GM12878 (cell line): Measurements from ENCODE around the gene MRPL2. TPM values are rescaled to one million over a fixed set of nuclear protein-coding genes. Genes with fewer than 3 reads are reported as not detected.

ENCODE experiments used
- ATAC-seq: fragments of 200-7000 bp; cut with Tn5 transposase; 3 replicates; pipeline ENCODE4 v1.9.1; 2020; ENCODE audit warnings: mild to moderate bottlenecking, moderate library complexity
- BruUV-seq: library from RNA; stranded (reverse); fragments of 400-500 nt; replicated peaks from 2 replicates; lab custom pipeline; 2021; lab: Mats Ljungman, UMichigan
- CTCF ChIA-PET: fragments of 300-600 bp; sonication (Branson Sonifier 250); formaldehyde crosslinking; extraction: SDS; loops from one replicate; lab custom pipeline; 2021; ENCODE audit warnings: inconsistent platforms; lab: Yijun Ruan, JAX
- POLR2A ChIA-PET: fragments of 350-600 bp; formaldehyde crosslinking; extraction: SDS; loops from one replicate; lab custom pipeline; 2021; ENCODE audit warnings: inconsistent platforms; lab: Charles Lee
- RAD21 ChIA-PET: fragments of 300-600 bp; sonication (Branson Sonifier 250); formaldehyde crosslinking; loops from one replicate; lab custom pipeline; 2023; ENCODE audit warnings: antibody characterized with exemption; ENCODE audit not compliant: unreplicated experiment; lab: Charles Lee
- SMC1A ChIA-PET: fragments of 300-600 bp; sonication (Branson Sonifier 250); formaldehyde crosslinking; loops from one replicate; lab custom pipeline; 2023; ENCODE audit not compliant: unreplicated experiment, uncharacterized antibody; lab: Charles Lee
- DNase-seq: peaks from one replicate; pipeline ENCODE4 v3.0.0-alpha.2; 2011; ENCODE audit warnings: low read depth, low spot score
- FAIRE-seq: peaks from 3 replicates; lab custom pipeline; 2011; peaks lifted over from hg19 to GRCh38; lab: Jason Lieb, UNC
- H2AFZ ChIP-seq: 2 replicates; pipeline ENCODE4 v1.6.0; 2011; ENCODE audit warnings: low read depth, low read length, control low read depth; ENCODE audit not compliant: control insufficient read depth
- H3K27ac ChIP-seq: 2 replicates; pipeline ENCODE4 v1.5.1; 2011; ENCODE audit warnings: control low read depth; ENCODE audit not compliant: control insufficient read depth, insufficient read depth
- H3K27me3 ChIP-seq, 2 experiments: replicated peaks in 1 of 2; 2 replicates each; pipeline versions ENCODE4 v1.6.0 to v1.6.1; 2011; ENCODE audit warnings: low read length in 1 of 2; ENCODE audit not compliant: control insufficient read depth in 2 of 2, insufficient read depth in 2 of 2
- H3K36me3 ChIP-seq, 2 experiments: 2 replicates each; pipeline ENCODE4 v1.5.1; 2011; ENCODE audit warnings: low read length in 1 of 2; ENCODE audit not compliant: control insufficient read depth in 2 of 2, insufficient read depth in 2 of 2
- H3K4me1 ChIP-seq: 2 replicates; pipeline ENCODE4 v1.6.1; 2011; ENCODE audit warnings: mild to moderate bottlenecking, low read length, moderate library complexity, mixed read lengths; ENCODE audit not compliant: control insufficient read depth, insufficient read depth
- H3K4me2 ChIP-seq: 2 replicates; pipeline ENCODE4 v1.6.0; 2011; ENCODE audit warnings: control low read depth; ENCODE audit not compliant: control insufficient read depth, insufficient read depth
- H3K4me3 ChIP-seq: fragments of 200-600 bp; sonication (generic); 2 replicates; pipeline ENCODE4 v1.5.1; 2016
- H3K79me2 ChIP-seq: 2 replicates; pipeline ENCODE4 v1.6.0; 2011; ENCODE audit warnings: low read length; ENCODE audit not compliant: control insufficient read depth, insufficient read depth
- H3K9ac ChIP-seq: 2 replicates; pipeline ENCODE4 v1.8.0; 2011; ENCODE audit warnings: low read length, control low read depth, mixed read lengths; ENCODE audit not compliant: control insufficient read depth, insufficient read depth
- H3K9me3 ChIP-seq: replicated peaks from 3 replicates; pipeline ENCODE4 v1.5.1; 2011; ENCODE audit warnings: mild to moderate bottlenecking, low read length; ENCODE audit not compliant: control insufficient read depth, insufficient read depth
- H4K20me1 ChIP-seq: 2 replicates; pipeline ENCODE4 v1.6.0; 2011; ENCODE audit not compliant: control insufficient read depth, insufficient read depth
- ATF7 ChIP-seq: fragments of 450-650 bp; IDR thresholded peaks from 2 replicates; pipeline ENCODE4 v1.6.1; 2016; ENCODE audit warnings: low read depth, mild to moderate bottlenecking
- CTCF ChIP-seq, 3 experiments: IDR thresholded peaks in 2 of 3; conservative IDR thresholded peaks in 1 of 3; 2 replicates each; pipeline ENCODE4 v1.5.1; 2011; ENCODE audit warnings: low read depth in 3 of 3, low read length in 3 of 3, mild to moderate bottlenecking in 3 of 3, control low read depth in 2 of 3, moderate library complexity in 2 of 3, inconsistent platforms in 1 of 3, mixed read lengths in 1 of 3; ENCODE audit not compliant: control insufficient read depth in 2 of 3, insufficient read depth in 1 of 3; ENCODE audit errors: extremely low read depth in 1 of 3
- DPF2 ChIP-seq: fragments of 450-650 bp; IDR thresholded peaks from 2 replicates; pipeline ENCODE4 v1.6.1; 2017; ENCODE audit warnings: mild to moderate bottlenecking
- E2F8 ChIP-seq: fragments of 450-650 bp; IDR thresholded peaks from 2 replicates; pipeline ENCODE4 v1.6.1; 2018; ENCODE audit warnings: mild to moderate bottlenecking, low read depth, moderate library complexity; ENCODE audit not compliant: partially characterized antibody
- MYC ChIP-seq: IDR thresholded peaks from 2 replicates; pipeline ENCODE4 v1.6.1; 2011; ENCODE audit warnings: mild to moderate bottlenecking, low read length, moderate library complexity, inconsistent platforms; ENCODE audit not compliant: insufficient read depth, insufficient replicate concordance, insufficient read length, severe bottlenecking
- NKRF ChIP-seq: fragments of 450-650 bp; conservative IDR thresholded peaks from 2 replicates; pipeline ENCODE4 v1.6.1; 2017; ENCODE audit warnings: mild to moderate bottlenecking, moderate library complexity
- RAD51 ChIP-seq: fragments of 450-650 bp; IDR thresholded peaks from 2 replicates; pipeline ENCODE4 v1.6.1; 2016; ENCODE audit warnings: moderate library complexity, mild to moderate bottlenecking, inconsistent platforms
- SIN3A ChIP-seq: IDR thresholded peaks from 2 replicates; pipeline ENCODE4 v1.6.1; 2012; ENCODE audit warnings: low read depth, low read length, improper control_type of control experiment
- STAT1 ChIP-seq: fragments of 450-650 bp; conservative IDR thresholded peaks from 2 replicates; pipeline ENCODE4 v1.6.1; 2014; ENCODE audit warnings: antibody characterized with exemption, mild to moderate bottlenecking
- SUPT20H ChIP-seq: IDR thresholded peaks from 2 replicates; pipeline ENCODE4 v1.6.1; 2011; ENCODE audit warnings: low read depth, mild to moderate bottlenecking, low read length, moderate library complexity, borderline replicate concordance; ENCODE audit not compliant: control insufficient read depth
- YY1 ChIP-seq: IDR thresholded peaks from 2 replicates; pipeline ENCODE4 v1.6.1; 2011; ENCODE audit warnings: low read depth, mild to moderate bottlenecking, low read length
- ZBTB4 ChIP-seq: fragments of 450-650 bp; formaldehyde crosslinking; IDR thresholded peaks from 2 replicates; pipeline ENCODE4 v1.4.0; 2022; ENCODE audit warnings: mild to moderate bottlenecking, moderate library complexity
- ZNF622 ChIP-seq: fragments of 450-650 bp; IDR thresholded peaks from 2 replicates; pipeline ENCODE4 v1.6.1; 2017; ENCODE audit warnings: mild to moderate bottlenecking, inconsistent platforms
- WGBS: methylation state at CpG from one replicate; pipeline ENCODE4 v1.1.6; 2016; ENCODE audit warnings: low lambda C conversion rate; ENCODE audit not compliant: insufficient replicate concordance, insufficient coverage; ENCODE audit errors: missing lambda C conversion rate; 5-methylcytosine and 5-hydroxymethylcytosine counted together
- in situ Hi-C: fragments of 300-500 bp; cut with MboI; formaldehyde crosslinking; loops from 9 replicates; pipeline ENCODE4 v1.14.3; 2018; ENCODE audit warnings: mixed read lengths
- intact Hi-C: fragments of 100-400 bp; cut with micrococcal nuclease; formaldehyde crosslinking; loops from one replicate; pipeline ENCODE4 v1.14.2; 2022; ENCODE audit not compliant: unreplicated experiment
- polyA plus RNA-seq, 11 experiments: library from polyadenylated mRNA; depleted of rRNA in 4 of 11; unstranded in 6 of 11; stranded (reverse) in 5 of 11; fragments of >200 nt; fragmentation: Nextera tagmentation in 4 of 11; fragmentation: Illumina TruSeq in 1 of 11; extraction: Ambion mirVana in 4 of 11; extraction: Trizol in 1 of 11; gene quantifications; 1 replicate in 1 of 11; 2 replicates in 10 of 11; pipeline versions ENCODE4 v1.2.1 to v1.2.3, GENCODE V29; 2011 to 2016; ENCODE audit warnings: inconsistent platforms in 2 of 11, missing spikeins in 2 of 11, low read depth in 1 of 11
- total RNA-seq, 4 experiments: library from RNA; depleted of rRNA in 3 of 4; stranded (reverse); fragments of >200 nt in 3 of 4; fragmentation: Illumina TruSeq in 1 of 4; extraction: Trizol in 1 of 4; gene quantifications; 2 replicates each; pipeline versions ENCODE4 v1.2.1 to v1.2.3, GENCODE V29; 2013 to 2021

MRPL2 gene
- total and polyA plus RNA-seq, 10 of the 15 experiments (the other 5 are each of a cell fraction or from before 2014, with no cell fraction given) = 29.7 to 125 (median 50.2) TPM

- H3K79me2 ChIP-seq = no peaks in the 10 kb centered on the region
- H3K9me3 ChIP-seq = no peaks in the 10 kb centered on the region
- SMC1A ChIA-PET = interaction anchor here (0.6 kb wide), 1 partner anchor 164 kb away, joined by 3 read pairs; no protein-coding TSS in a partner anchor
- in situ Hi-C loops = no loop called here
- POLR2A ChIA-PET = interaction anchor here (0.6 to 0.7 kb wide), 2 partner anchors 11 to 382 kb away, joined by 4 to 5 read pairs; no protein-coding TSS in a partner anchor
- FAIRE-seq (no peak), DNase-seq (no peak), ATAC-seq (no peak)
- H4K20me1 ChIP-seq = no peaks in the 10 kb centered on the region
- no peak overlapping the region for H3K4me2 ChIP-seq
- 66% methylated on average over 2 of the region's 2 CpGs for WGBS
- RAD21 ChIA-PET = no interaction called here
- no peaks in the 10 kb centered on the region for H3K27me3 ChIP-seq
- no peaks in the 10 kb centered on the region for H3K36me3 ChIP-seq
- CTCF ChIA-PET = interaction anchor here (1.5 kb wide), 1 partner anchor 53 kb away, joined by 4 read pairs; no protein-coding TSS in a partner anchor
- intact Hi-C loops = no loop called here
- no peak overlapping the region for H3K9ac ChIP-seq
- no TSS peak for BruUV-seq
- H3K4me3 ChIP-seq = no peak overlapping the region
- no peak overlapping the region for H2AFZ ChIP-seq
- H3K27ac ChIP-seq = no peak overlapping the region
- H3K4me1 ChIP-seq = peaks cover 14% of the 10 kb centered on the region
- TF ChIP-seq ZNF622 (no peak), YY1 (no peak), ATF7 (no peak), STAT1 (no peak), SIN3A (no peak), E2F8 (no peak), MYC (no peak), RAD51 (no peak), ZBTB4 (no peak), DPF2 (no peak), CTCF (IDR thresholded peaks at IDR 0.05 in 2 of 3, conservative IDR thresholded peaks at IDR 0.05 in 1 of 3; ENCODE audit: control insufficient read depth in 2 of 3, extremely low read depth in 1 of 3, insufficient read depth in 1 of 3, low read depth in 3 of 3, low read length in 3 of 3) (no peak), SUPT20H (no peak), NKRF (no peak)
Measured at GRCh38 chr6:43090559-43090956, 31.3 kb upstream of the MRPL2 start.
